Measurements from ENCODE around the gene SSBP4. TPM values are rescaled to one million over a fixed set of nuclear protein-coding genes. Genes with fewer than 3 reads are reported as not detected.
A peak's percentile ranks its signal among the peaks of the same experiment; 100 is the strongest.

SSBP4 gene
- total and polyA plus RNA-seq, 3 donors from 2014 or later, result 80.5 to 118 (median 90.3) TPM

- DNase-seq, result no peak
- peaks cover 22% of the 10 kb centered on the region for H3K4me1 ChIP-seq
- 75 to 82% methylated on average over 15 to 21 of the region's 21 CpGs for WGBS, 2 donors
- intact Hi-C loops (cut with DNase I; ENCODE audit: low total_unique reads), result loop anchor here (10.0 kb wide), 1 partner anchor 117 kb away; the partner anchor contains the start of gene UBA52
- H3K9me3 ChIP-seq, result no peaks in the 10 kb centered on the region
- no peaks in the 10 kb centered on the region for H3K36me3 ChIP-seq (ENCODE audit: low read depth, missing control alignments)
- no peaks in the 10 kb centered on the region for H3K27me3 ChIP-seq
- TF ChIP-seq POLR2A (IDR thresholded peaks at IDR 0.05), result no peak
- TF ChIP-seq, protein P1, sequence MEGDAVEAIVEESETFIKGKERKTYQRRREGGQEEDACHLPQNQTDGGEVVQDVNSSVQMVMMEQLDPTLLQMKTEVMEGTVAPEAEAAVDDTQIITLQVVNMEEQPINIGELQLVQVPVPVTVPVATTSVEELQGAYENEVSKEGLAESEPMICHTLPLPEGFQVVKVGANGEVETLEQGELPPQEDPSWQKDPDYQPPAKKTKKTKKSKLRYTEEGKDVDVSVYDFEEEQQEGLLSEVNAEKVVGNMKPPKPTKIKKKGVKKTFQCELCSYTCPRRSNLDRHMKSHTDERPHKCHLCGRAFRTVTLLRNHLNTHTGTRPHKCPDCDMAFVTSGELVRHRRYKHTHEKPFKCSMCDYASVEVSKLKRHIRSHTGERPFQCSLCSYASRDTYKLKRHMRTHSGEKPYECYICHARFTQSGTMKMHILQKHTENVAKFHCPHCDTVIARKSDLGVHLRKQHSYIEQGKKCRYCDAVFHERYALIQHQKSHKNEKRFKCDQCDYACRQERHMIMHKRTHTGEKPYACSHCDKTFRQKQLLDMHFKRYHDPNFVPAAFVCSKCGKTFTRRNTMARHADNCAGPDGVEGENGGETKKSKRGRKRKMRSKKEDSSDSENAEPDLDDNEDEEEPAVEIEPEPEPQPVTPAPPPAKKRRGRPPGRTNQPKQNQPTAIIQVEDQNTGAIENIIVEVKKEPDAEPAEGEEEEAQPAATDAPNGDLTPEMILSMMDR (IDR thresholded peaks at IDR 0.05), result no peak
- H3K4me3 ChIP-seq, result no peak overlapping the region
- no peak overlapping the region for H3K27ac ChIP-seq
Observed at GRCh38 chr19:18457483-18458331, 38.5 kb downstream of the SSBP4 start.

GRCh38 chr19:18460900-18461299 lies 41.7 kb downstream of the SSBP4 start:
- Histone ChIP-seq H3K36me3 (ENCODE audit: low read depth, missing control alignments) (no peaks in the 10 kb centered on the region), H3K27ac (peak overlapping the region in 1 of 2 donors; percentile 7), H3K4me1 (peaks cover 41% of the 10 kb centered on the region), H3K27me3 (no peaks in the 10 kb centered on the region), H3K4me3 (no peak overlapping the region), H3K9me3 (no peaks in the 10 kb centered on the region)
- WGBS, 2 donors, result 89 to 100% methylated on average over 1 to 12 of the region's 12 CpGs
- DNase-seq, result no peak
- TF ChIP-seq, protein P1 (IDR thresholded peaks at IDR 0.05), result no peak
- TF ChIP-seq POLR2A (IDR thresholded peaks at IDR 0.05), result no peak
- intact Hi-C loops (cut with DNase I; ENCODE audit: low total_unique reads), result no loop called here

- Histone ChIP-seq H3K36me3 (ENCODE audit: low read depth, missing control alignments) (no peaks in the 10 kb centered on the region), H3K4me1 (peaks cover 41% of the 10 kb centered on the region), H3K9me3 (no peaks in the 10 kb centered on the region), H3K27me3 (no peaks in the 10 kb centered on the region), H3K27ac (no peak overlapping the region), H3K4me3 (no peak overlapping the region)
- WGBS, 2 donors, result 90 to 97% methylated on average over 19 of the region's 22 CpGs
- intact Hi-C loops (cut with DNase I; ENCODE audit: low total_unique reads), result no loop called here
- TF ChIP-seq, protein P1 (IDR thresholded peaks at IDR 0.05), result no peak
- no peak for TF ChIP-seq POLR2A (IDR thresholded peaks at IDR 0.05)
- no peak for DNase-seq
Observed at GRCh38 chr19:18461471-18461870, 42.3 kb downstream of the SSBP4 start.

DNA sequence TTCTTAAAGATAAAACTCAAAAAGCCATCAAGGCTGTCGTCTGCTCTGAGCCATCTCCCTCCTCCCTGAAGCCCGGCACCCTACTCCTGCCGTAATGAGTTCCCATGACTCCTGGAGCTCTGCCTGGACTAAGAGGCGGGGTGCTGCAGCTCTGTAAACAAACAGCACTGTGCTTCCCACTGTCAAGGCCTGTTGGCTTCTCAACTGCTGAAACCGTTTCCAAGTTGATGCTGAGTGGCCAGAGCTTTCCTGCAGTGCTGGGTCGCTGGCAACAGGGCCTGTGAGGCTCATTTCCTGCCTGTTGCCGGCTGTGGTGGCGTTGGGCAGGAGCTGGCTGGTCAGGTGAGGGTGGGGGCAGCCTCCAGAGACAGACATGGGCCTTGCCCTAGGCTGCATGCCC lies 45.4 kb downstream of the SSBP4 start:
- 36 to 38% methylated on average over 4 to 8 of the region's 8 CpGs for WGBS, 2 donors
- H3K36me3 ChIP-seq (ENCODE audit: low read depth, missing control alignments), result no peaks in the 10 kb centered on the region
- no peaks in the 10 kb centered on the region for H3K27me3 ChIP-seq
- H3K27ac ChIP-seq, result peak overlapping the region; percentile 81
- H3K4me1 ChIP-seq, result peaks cover 40% of the 10 kb centered on the region
- no peak overlapping the region for H3K4me3 ChIP-seq
- intact Hi-C loops (cut with DNase I; ENCODE audit: low total_unique reads), result no loop called here
- no peaks in the 10 kb centered on the region for H3K9me3 ChIP-seq
- TF ChIP-seq, protein P1 (IDR thresholded peaks at IDR 0.05), result no peak
- TF ChIP-seq POLR2A (IDR thresholded peaks at IDR 0.05), result no peak
- peak; percentile 92 for DNase-seq

Data from testis (tissue), 3 donors.